ELR (cell line): ENCODE measurements around the gene GPR3.
"Not testable (repeated sequence)": the region's sequence is repeated elsewhere in the genome, so short reads cannot be mapped to it uniquely, and the experiment has no call there.

ENCODE experiments used
- DNase-seq: peaks from one replicate; pipeline ENCODE4 v3.0.0-alpha.2; 2015; ENCODE audit warnings: low read depth

The GPR3 gene

GRCh38 chr1:27380224-27380623 lies 12.2 kb upstream of the GPR3 start:
- no peak for DNase-seq

DNA sequence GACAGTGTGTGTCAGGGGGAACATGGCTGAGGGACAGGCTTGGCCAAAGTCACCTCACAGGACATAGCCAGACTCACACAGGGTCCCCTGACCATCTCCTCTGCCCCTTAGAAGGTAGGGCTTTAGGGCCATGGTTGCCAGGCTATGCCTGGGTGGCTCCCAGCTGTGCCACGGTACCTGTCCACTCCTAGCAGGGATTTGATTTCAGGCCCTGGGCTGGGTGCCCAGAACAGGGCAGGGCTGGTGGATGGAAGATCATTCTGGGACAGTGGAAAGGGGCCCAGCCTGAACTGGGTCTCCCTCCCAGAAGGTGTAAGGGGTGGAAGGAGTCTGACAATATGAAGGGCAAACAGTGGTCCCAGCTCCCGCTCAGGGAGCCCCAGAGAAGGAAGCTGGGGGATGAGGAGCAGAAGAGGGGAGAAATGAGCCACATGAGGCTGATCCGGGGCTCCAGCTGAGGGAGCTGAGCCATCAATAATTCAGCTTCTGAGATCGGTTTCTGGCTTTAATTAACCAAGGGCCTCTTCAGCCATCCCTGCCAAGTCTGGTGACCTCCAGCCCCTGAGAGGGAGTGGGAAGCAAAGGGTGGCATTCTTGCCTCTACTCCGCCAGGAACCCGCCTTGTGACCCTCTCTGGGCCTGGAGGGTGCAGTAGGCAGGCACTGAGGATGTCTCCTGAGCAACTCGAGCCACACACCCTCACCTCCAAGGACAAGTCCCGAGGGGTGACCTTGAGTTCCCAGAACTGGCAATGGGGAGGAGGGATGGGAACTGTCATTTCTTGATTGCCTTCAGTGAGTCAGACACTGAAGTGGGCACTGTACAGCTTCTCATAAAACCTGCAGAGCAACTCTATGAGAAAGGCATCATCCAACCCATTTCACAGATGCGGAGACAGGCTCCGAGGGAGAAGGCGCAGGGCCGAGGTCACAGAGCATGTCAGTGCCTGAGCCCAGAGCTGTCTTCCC lies 11.4 kb upstream of the GPR3 start:
- no peak for DNase-seq

DNA sequence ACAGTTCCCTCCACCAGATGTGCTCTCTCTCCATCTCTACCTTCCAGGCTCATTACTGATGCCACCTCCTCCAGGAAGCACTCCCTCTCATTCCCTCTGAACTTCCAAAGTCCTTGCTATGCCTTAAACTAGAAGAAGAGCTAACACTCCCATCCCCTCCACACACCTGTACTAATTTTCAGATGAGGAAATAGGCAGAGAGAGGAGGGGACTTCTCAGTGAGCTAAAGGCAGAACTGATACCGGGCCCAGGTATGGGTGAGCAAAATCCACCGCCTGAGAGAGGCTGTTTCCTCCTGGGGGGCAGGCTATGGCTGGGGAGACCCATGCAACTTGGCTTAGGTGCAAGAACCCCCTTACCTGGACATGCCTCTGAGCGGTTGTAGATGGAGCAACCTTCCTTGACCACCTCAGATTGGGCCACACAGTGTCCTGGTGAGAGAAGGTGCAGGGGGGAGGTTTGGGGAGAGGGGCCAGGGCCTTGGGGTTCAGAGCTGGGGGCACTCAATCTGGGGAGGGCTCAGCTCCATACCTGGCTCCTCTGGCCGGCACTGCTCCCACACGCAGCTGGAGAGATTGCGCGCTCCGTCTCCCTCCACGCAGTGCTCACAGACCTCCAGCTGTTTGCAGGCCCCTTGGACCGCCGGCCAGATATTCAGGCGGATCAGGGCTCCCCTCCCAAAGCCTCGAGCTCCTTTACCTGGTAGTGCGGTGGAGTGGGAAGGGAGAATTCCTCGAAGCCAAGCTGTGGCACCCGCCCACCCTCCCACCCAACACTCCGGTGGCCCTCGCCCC lies 10.3 kb upstream of the GPR3 start:
- DNase-seq: no peak

GRCh38 chr1:27383039-27383605 lies 9.3 kb upstream of the GPR3 start, which contains the start of gene CD164L2:
CD164L2 (minus strand) TSS chr1:27383333; CDS start chr1:27383239, 94 bp downstream.
- no peak for DNase-seq

DNA sequence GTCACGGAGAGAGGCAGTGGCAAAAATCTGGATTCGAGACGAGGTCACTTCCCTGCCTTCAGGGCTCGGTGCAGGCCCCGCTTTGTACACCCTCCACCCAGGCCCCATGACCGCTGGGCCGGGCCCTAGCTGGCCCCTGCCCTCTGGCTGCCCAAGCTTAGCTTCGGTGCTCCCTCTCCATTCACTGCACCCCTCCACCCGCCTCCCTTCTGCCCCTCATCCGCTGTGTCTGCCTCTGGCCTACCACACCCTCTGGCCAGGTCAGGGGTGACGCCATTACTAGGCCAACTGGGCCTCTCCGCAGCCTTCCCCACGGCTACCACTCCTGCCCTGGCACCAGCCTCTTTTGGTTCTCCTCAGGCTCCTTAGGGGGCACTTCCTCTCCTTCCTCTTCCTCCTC lies 8.8 kb upstream of the GPR3 start:
- no peak for DNase-seq

DNA sequence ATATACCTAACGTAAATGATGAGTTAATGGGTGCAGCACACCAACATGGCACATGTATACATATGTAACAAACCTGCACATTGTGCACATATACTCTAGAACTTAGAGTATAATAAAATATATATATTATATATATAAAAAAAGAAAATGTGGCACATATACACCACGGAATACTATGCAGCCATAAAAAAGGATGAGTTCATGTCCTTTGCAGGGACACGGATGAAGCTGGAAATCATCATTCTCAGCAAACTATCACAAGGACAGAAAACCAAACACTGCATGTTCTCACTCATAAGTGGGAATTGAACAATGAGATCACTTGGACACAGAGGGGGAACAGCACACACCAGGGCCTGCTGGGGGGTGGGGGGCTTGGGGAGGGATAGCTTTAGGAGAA lies 7.6 kb upstream of the GPR3 start:
- not testable (repeated sequence) for DNase-seq

DNA sequence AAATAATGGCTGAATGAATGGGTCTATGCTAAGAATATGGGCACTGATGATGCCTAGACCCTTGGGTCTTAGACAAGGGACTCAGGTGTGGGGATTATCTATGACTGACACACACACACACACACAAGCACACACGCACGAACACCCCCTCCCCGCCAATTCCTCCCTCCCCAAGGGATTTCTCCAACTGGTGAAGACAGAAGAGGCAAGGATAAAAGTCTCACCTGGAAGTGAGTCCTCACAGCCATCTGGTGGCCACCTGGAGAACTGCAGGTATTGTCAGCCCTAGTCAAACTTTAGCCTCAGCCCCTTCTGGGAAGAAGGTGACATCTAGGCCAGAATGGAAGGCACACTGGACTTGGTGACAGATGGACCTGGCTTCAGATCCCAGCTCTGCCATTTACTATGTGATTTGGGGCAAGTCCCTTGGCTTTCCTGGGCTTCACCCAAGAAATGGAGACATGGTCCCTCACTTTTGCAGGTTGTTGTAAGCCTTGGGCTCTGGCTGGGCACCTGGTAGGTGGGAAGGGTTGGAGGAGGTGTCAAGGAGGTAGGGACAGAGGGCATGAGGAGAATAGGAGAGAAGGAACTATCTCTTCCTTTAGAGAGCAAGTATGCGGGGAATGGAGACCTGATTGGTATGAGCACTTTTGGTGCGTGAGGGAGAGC lies 4.0 kb upstream of the GPR3 start:
- peak; percentile 59 for DNase-seq

- DNase-seq: peak; percentile 68
These were observed 819 bp upstream of the GPR3 start for GRCh38 chr1:27391511-27392095.

DNA sequence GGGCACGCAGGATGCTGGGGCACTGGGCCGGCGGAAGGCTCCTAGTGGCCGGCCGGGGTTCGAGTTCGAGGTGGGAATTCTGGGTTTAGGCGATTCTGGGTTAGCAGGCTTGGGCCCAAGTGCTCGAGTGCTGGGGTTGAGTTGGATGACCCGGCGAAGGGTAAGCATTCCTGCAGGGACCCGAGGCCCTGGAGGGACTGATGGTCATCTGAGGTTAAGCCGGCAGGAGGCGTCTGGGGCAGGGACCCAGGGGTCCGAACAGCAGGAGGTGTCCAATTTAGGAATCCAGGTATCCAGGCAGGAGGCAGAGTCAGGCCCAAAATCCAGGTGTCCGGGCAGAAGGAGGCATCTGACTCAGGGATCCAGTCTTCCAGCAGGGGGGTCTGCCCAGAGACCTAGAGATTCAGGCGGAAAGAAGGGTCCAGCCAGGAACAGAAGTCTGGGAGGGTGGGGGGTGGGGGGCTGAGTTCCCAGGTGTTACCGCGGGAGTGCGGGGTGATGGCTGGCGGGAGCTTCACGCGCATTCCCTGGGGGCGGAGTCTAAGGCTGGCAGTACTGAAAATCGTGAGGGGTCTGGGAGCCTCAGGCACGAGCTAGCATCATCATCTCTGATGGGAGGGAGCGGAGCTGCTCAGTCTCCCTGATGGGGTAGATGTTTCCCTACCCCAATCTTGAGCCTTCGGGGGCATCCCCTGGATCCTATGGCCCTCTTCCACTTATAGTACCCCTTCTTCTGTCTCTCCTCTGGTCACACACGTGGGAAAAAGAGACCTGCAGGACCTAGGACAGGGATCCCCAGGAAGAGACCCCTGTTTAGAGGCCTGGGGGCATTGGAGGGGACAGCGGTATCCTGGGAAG lies 585 bp downstream of the GPR3 start:
- DNase-seq: peak; percentile 43

- no peak for DNase-seq
These were observed 1.3 kb downstream of the GPR3 start for GRCh38 chr1:27393641-27394281.

GRCh38 chr1:27394282-27394658 lies 1.8 kb downstream of the GPR3 start:
- no peak for DNase-seq

- DNase-seq: peak; percentile 55
These were observed 2.5 kb downstream of the GPR3 start for GRCh38 chr1:27394925-27395324.

- DNase-seq: peak; percentile 69
These were observed 3.2 kb downstream of the GPR3 start for GRCh38 chr1:27395441-27396195.

DNA sequence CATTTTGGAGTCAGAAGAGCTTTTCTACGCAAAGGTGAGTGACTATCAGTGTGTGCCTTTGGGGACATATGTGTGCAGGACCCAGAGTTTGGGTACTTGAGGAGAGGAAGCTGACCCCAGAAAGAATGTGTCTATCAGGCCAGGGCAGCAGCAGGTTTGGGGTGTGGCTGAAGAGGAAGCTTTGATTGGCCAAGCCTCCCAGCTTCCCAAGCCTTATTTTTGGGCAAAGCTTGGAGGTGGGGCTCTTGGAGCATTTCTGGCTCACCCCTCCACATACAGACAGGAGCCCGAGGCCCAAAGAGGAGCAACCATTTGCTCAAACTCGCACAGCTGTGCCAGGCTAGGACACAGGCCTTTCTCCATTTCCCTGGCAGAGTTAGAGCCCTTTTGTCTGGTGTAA lies 4.7 kb downstream of the GPR3 start:
- no peak for DNase-seq

DNA sequence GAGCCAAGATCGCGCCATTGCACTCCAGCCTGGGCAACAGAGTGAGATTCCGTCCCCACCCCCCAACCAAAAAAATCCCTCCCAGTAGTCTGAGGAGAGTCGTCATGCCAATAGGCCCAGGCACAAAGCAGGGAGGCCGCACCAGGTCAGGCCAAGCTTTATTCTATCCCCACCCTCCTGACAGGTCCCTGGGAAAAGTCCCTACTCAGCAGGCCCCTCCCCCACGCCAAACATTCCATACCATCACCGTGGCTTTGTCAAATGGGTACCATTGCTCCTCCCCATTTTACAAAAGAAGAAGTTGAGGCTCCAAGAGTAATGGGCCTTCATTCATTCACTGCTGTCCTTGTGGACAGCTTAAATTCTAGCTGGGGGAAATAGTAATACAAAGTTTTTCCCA lies 5.3 kb downstream of the GPR3 start:
- DNase-seq: no peak

GRCh38 chr1:27398405-27399149 lies 6.2 kb downstream of the GPR3 start:
- no peak for DNase-seq

GRCh38 chr1:27399251-27400025 lies 7.0 kb downstream of the GPR3 start:
- DNase-seq: no peak
